GM23248 (cell line): ENCODE measurements around the gene ITGB7. TPM values are rescaled to one million over a fixed set of nuclear protein-coding genes. Genes with fewer than 3 reads are reported as not detected.

Source experiments
- DNase-seq: peaks from one replicate; pipeline ENCODE4 v3.0.0-alpha.2; 2015
- H2AFZ ChIP-seq: fragments of 200-600 bp; sonication (generic); 2 replicates; pipeline ENCODE4 v1.6.1; 2016; ENCODE audit warnings: antibody characterized with exemption
- H3F3A ChIP-seq: fragments of 200-600 bp; sonication (generic); 2 replicates; pipeline ENCODE4 v1.6.1; 2016; ENCODE audit warnings: mild to moderate bottlenecking, antibody characterized with exemption, mixed run types; ENCODE audit not compliant: insufficient read depth
- H3K27ac ChIP-seq: fragments of 200-600 bp; sonication (generic); 2 replicates; pipeline ENCODE4 v1.5.1; 2016; ENCODE audit warnings: mild to moderate bottlenecking
- H3K27me3 ChIP-seq: fragments of 200-600 bp; sonication (generic); replicated peaks from 2 replicates; pipeline ENCODE4 v1.6.1; 2016; ENCODE audit warnings: mild to moderate bottlenecking; ENCODE audit not compliant: insufficient read depth
- H3K36me3 ChIP-seq: fragments of 200-600 bp; sonication (generic); 2 replicates; pipeline ENCODE4 v1.6.1; 2016; ENCODE audit warnings: low read depth, mild to moderate bottlenecking
- H3K4me1 ChIP-seq: fragments of 200-600 bp; sonication (generic); 2 replicates; pipeline ENCODE4 v1.6.1; 2016; ENCODE audit warnings: mild to moderate bottlenecking; ENCODE audit not compliant: insufficient read depth
- H3K4me2 ChIP-seq: fragments of 200-600 bp; sonication (generic); one replicate; pipeline ENCODE4 v1.6.1; 2016; ENCODE audit warnings: mild to moderate bottlenecking; ENCODE audit not compliant: unreplicated experiment
- H3K4me3 ChIP-seq: fragments of 200-600 bp; sonication (generic); 2 replicates; pipeline ENCODE4 v1.5.1; 2016; ENCODE audit warnings: mild to moderate bottlenecking
- H3K79me2 ChIP-seq: fragments of 200-600 bp; sonication (generic); 2 replicates; pipeline ENCODE4 v1.6.1; 2016; ENCODE audit warnings: mild to moderate bottlenecking; ENCODE audit not compliant: insufficient read depth
- H3K9ac ChIP-seq: fragments of 200-600 bp; sonication (generic); 2 replicates; pipeline ENCODE4 v1.6.1; 2016; ENCODE audit warnings: mild to moderate bottlenecking
- H3K9me2 ChIP-seq: fragments of 200-600 bp; sonication (generic); 2 replicates; pipeline ENCODE4 v1.6.1; 2016; ENCODE audit warnings: mixed run types, mild to moderate bottlenecking, moderate library complexity; ENCODE audit not compliant: insufficient read depth
- H3K9me3 ChIP-seq: fragments of 200-600 bp; sonication (generic); one replicate; pipeline ENCODE4 v1.6.1; 2017; ENCODE audit warnings: low read depth
- H4K20me1 ChIP-seq: fragments of 200-600 bp; sonication (generic); 2 replicates; pipeline ENCODE4 v1.6.0; 2016; ENCODE audit not compliant: insufficient read depth
- EZH2 ChIP-seq: fragments of 200-600 bp; sonication (generic); IDR thresholded peaks from 2 replicates; pipeline ENCODE4 v1.6.1; 2018; ENCODE audit warnings: antibody characterized with exemption, mild to moderate bottlenecking; ENCODE audit not compliant: insufficient read depth, poor library complexity, severe bottlenecking
- EZH2phosphoT487 ChIP-seq: fragments of 200-600 bp; sonication (generic); IDR thresholded peaks from 2 replicates; pipeline ENCODE4 v1.6.1; 2018; ENCODE audit warnings: antibody characterized with exemption, moderate library complexity, mild to moderate bottlenecking, low read depth; ENCODE audit not compliant: insufficient read depth
- WGBS, 2 experiments: methylation state at CpG; one replicate each; pipeline ENCODE4 v1.1.6; 2015 to 2017; ENCODE audit warnings: low lambda C conversion rate in 2 of 2, low coverage in 1 of 2; ENCODE audit errors: missing lambda C conversion rate in 2 of 2; 5-methylcytosine and 5-hydroxymethylcytosine counted together
- in situ Hi-C: fragments of 300-500 bp; cut with MboI; formaldehyde crosslinking; loops from 2 replicates; pipeline ENCODE4 v1.15.0; 2020
- polyA plus RNA-seq: library from polyadenylated mRNA; unstranded; fragments of >200 nt; fragmentation: Nextera tagmentation; extraction: Ambion mirVana; gene quantifications from 2 replicates; pipeline ENCODE4 v1.2.1, GENCODE V29; 2016
- total RNA-seq: library from RNA; depleted of rRNA; stranded (reverse); fragments of >200 nt; shearing (Covaris generic); gene quantifications from 2 replicates; pipeline ENCODE4 v1.2.3, GENCODE V29; 2014

The ITGB7 gene
- total and polyA plus RNA-seq, 2 experiments from 2014 or later: 1.2 to 1.4 TPM

GRCh38 chr12:53198486-53199110, 8.5 kb downstream of the ITGB7 start:
- Histone ChIP-seq H4K20me1 (no peaks in the 10 kb centered on the region), H3K4me1 (no peaks in the 10 kb centered on the region; the same call in 1 of the 2 replicates), H3K27ac (no peak overlapping the region), H2AFZ (no peak overlapping the region), H3K9me2 (no peaks in the 10 kb centered on the region), H3K79me2 (no peaks in the 10 kb centered on the region), H3K9ac (no peak overlapping the region), H3K36me3 (no peaks in the 10 kb centered on the region), H3K27me3 (no peaks in the 10 kb centered on the region), H3K4me3 (no peak overlapping the region), H3K9me3 (no peaks in the 10 kb centered on the region), H3F3A (no peaks in the 10 kb centered on the region), H3K4me2 (no peak overlapping the region)
- WGBS, 2 experiments: 97% methylated on average over 4 to 5 of the region's 5 CpGs
- DNase-seq: no peak
- in situ Hi-C loops: no loop called here
- TF ChIP-seq EZH2: no peak
- no peak for TF ChIP-seq EZH2phosphoT487

- no peak overlapping the region for H3K4me3 ChIP-seq
- DNase-seq: no peak
- H3K9me2 ChIP-seq: no peaks in the 10 kb centered on the region
- no peaks in the 10 kb centered on the region for H4K20me1 ChIP-seq
- H3K79me2 ChIP-seq: no peaks in the 10 kb centered on the region
- no peak overlapping the region for H3K4me2 ChIP-seq
- H3K27ac ChIP-seq: no peak overlapping the region
- H3K27me3 ChIP-seq: no peaks in the 10 kb centered on the region
- no peaks in the 10 kb centered on the region for H3K36me3 ChIP-seq
- WGBS, 2 experiments: 84 to 85% methylated on average over 17 to 19 of the region's 19 CpGs
- H3F3A ChIP-seq: no peaks in the 10 kb centered on the region
- no peaks in the 10 kb centered on the region for H3K9me3 ChIP-seq
- no peak overlapping the region for H3K9ac ChIP-seq
- TF ChIP-seq EZH2 (no peak), EZH2phosphoT487 (no peak)
- peak overlapping the region; percentile 83 for H2AFZ ChIP-seq
- H3K4me1 ChIP-seq: no peaks in the 10 kb centered on the region; the same call in 1 of the 2 replicates
- in situ Hi-C loops: no loop called here
Observed at GRCh38 chr12:53197011-53197640, 9.9 kb downstream of the ITGB7 start.

- no peak overlapping the region for H3K9ac ChIP-seq
- no peak overlapping the region for H3K4me2 ChIP-seq
- no peaks in the 10 kb centered on the region; the same call in 1 of the 2 replicates for H3F3A ChIP-seq
- H3K27me3 ChIP-seq: no peaks in the 10 kb centered on the region
- in situ Hi-C loops: no loop called here
- H3K36me3 ChIP-seq: no peaks in the 10 kb centered on the region
- H3K9me2 ChIP-seq: no peaks in the 10 kb centered on the region
- H3K27ac ChIP-seq: no peak overlapping the region
- no peak overlapping the region for H3K4me3 ChIP-seq
- no peaks in the 10 kb centered on the region for H3K79me2 ChIP-seq
- H3K4me1 ChIP-seq: no peaks in the 10 kb centered on the region; the same call in 1 of the 2 replicates
- TF ChIP-seq EZH2phosphoT487 (no peak), EZH2 (no peak)
- WGBS, 2 experiments: 81% methylated on average over 14 of the region's 14 CpGs
- H3K9me3 ChIP-seq: no peaks in the 10 kb centered on the region
- DNase-seq: no peak
- H4K20me1 ChIP-seq: no peaks in the 10 kb centered on the region
- no peak overlapping the region for H2AFZ ChIP-seq
Observed at GRCh38 chr12:53196486-53196885, 10.6 kb downstream of the ITGB7 start.

GRCh38 chr12:53195516-53196420, 11.3 kb downstream of the ITGB7 start:
- peaks cover 1% of the 10 kb centered on the region; the same call in 1 of the 2 replicates for H3F3A ChIP-seq
- H3K9ac ChIP-seq: no peak overlapping the region
- DNase-seq: peak; percentile 40
- H3K36me3 ChIP-seq: no peaks in the 10 kb centered on the region
- no peak overlapping the region for H2AFZ ChIP-seq
- H3K9me2 ChIP-seq: no peaks in the 10 kb centered on the region
- H3K27ac ChIP-seq: no peak overlapping the region
- no peaks in the 10 kb centered on the region for H3K9me3 ChIP-seq
- H3K27me3 ChIP-seq: no peaks in the 10 kb centered on the region
- in situ Hi-C loops: no loop called here
- 92 to 93% methylated on average over 10 of the region's 10 CpGs for WGBS, 2 experiments
- no peak overlapping the region for H3K4me3 ChIP-seq
- H3K79me2 ChIP-seq: no peaks in the 10 kb centered on the region
- H4K20me1 ChIP-seq: no peaks in the 10 kb centered on the region
- TF ChIP-seq EZH2phosphoT487: no peak
- no peak for TF ChIP-seq EZH2
- H3K4me1 ChIP-seq: no peaks in the 10 kb centered on the region; the same call in 1 of the 2 replicates
- no peak overlapping the region for H3K4me2 ChIP-seq
